Aorta (tissue), 5 donors: ENCODE results near the gene PKLR. TPM values are rescaled to one million over a fixed set of nuclear protein-coding genes. Genes with fewer than 3 reads are reported as not detected.
A peak's percentile ranks its signal among the peaks of the same experiment; 100 is the strongest.

ENCODE experiments used
- ATAC-seq: fragments of 200-7000 bp; cut with Tn5 transposase; one replicate; pipeline ENCODE4 v1.9.1; 2022; ENCODE audit warnings: moderate library complexity; ENCODE audit not compliant: low FRiP score
- DNase-seq, 2 donors: peaks; one replicate each; pipeline ENCODE4 v3.0.0-alpha.2; 2020
- H3K27ac ChIP-seq, 2 donors: one replicate each; pipeline ENCODE4 v1.5.1; 2013; ENCODE audit warnings: low read length in 2 of 2, mild to moderate bottlenecking in 2 of 2, moderate library complexity in 2 of 2, control low read depth in 1 of 2, inconsistent platforms in 1 of 2, low read depth in 1 of 2
- H3K27me3 ChIP-seq, 2 donors: one replicate each; pipeline ENCODE4 v1.6.1; 2013; ENCODE audit warnings: control low read depth in 1 of 2, low read length in 1 of 2, mild to moderate bottlenecking in 1 of 2, moderate library complexity in 1 of 2; ENCODE audit not compliant: insufficient read depth in 2 of 2, control insufficient read depth in 1 of 2
- H3K36me3 ChIP-seq, 2 donors: one replicate each; pipeline ENCODE4 v1.6.1; 2013; ENCODE audit warnings: control low read depth in 1 of 2, low read length in 1 of 2, mild to moderate bottlenecking in 1 of 2; ENCODE audit not compliant: insufficient read depth in 2 of 2, control insufficient read depth in 1 of 2
- H3K4me1 ChIP-seq, 2 donors: one replicate each; pipeline ENCODE4 v1.6.1; 2013; ENCODE audit warnings: low read length in 2 of 2, control low read depth in 1 of 2, mild to moderate bottlenecking in 1 of 2, moderate library complexity in 1 of 2; ENCODE audit not compliant: insufficient read depth in 2 of 2, control insufficient read depth in 1 of 2
- H3K4me3 ChIP-seq, 2 donors: one replicate each; pipeline ENCODE4 v1.5.1; 2013; ENCODE audit warnings: low read length in 2 of 2, control low read depth in 1 of 2, mild to moderate bottlenecking in 1 of 2
- H3K9me3 ChIP-seq: one replicate; pipeline ENCODE4 v1.6.1; 2013; ENCODE audit warnings: mild to moderate bottlenecking, low read length; ENCODE audit not compliant: control insufficient read depth
- WGBS, 2 donors: extraction: QIAGEN DNeasy Blood & Tissue Kit; methylation state at CpG; one replicate each; pipeline ENCODE4 v1.1.7; 2013; 5-methylcytosine and 5-hydroxymethylcytosine counted together
- intact Hi-C, 2 donors: fragments of 100-400 bp; cut with DNase I; formaldehyde crosslinking; loops; one replicate each; pipeline versions ENCODE4 v1.14.2 to v1.15.0; 2022
- microRNA-seq, 2 donors: library from miRNA; unstranded; fragments of <30 nt; microRNA quantifications; one replicate each; pipeline ENCODE4 v1.2.0, GENCODE V29; 2020
- polyA plus RNA-seq, 2 donors: library from polyadenylated mRNA; stranded (reverse); fragments of 200-250 nt; gene quantifications; one replicate each; pipeline ENCODE4 v1.2.3, GENCODE V29; 2013
- total RNA-seq, 2 donors: library from RNA; stranded (reverse); fragmentation: NEBNext Ultra II Directional; extraction: Animal tissue kit (Norgen Biotek cat#: 25700); gene quantifications; one replicate each; pipeline ENCODE4 v1.2.1, GENCODE V29; 2021
- donor health status: healthy with polysubstance abuse.
- donor health status: Bipolar disorder and iron deficiency.
- donor health status: DM: no; HTN: no; CAD: no.
- donor health status: DM: no; HTN: no; CAD: no.
- donor health status: DM: yes; HTN: yes; CAD: no.

PKLR gene
- total and polyA plus RNA-seq, 4 donors = 1.0 TPM; not detected in 3

DNA sequence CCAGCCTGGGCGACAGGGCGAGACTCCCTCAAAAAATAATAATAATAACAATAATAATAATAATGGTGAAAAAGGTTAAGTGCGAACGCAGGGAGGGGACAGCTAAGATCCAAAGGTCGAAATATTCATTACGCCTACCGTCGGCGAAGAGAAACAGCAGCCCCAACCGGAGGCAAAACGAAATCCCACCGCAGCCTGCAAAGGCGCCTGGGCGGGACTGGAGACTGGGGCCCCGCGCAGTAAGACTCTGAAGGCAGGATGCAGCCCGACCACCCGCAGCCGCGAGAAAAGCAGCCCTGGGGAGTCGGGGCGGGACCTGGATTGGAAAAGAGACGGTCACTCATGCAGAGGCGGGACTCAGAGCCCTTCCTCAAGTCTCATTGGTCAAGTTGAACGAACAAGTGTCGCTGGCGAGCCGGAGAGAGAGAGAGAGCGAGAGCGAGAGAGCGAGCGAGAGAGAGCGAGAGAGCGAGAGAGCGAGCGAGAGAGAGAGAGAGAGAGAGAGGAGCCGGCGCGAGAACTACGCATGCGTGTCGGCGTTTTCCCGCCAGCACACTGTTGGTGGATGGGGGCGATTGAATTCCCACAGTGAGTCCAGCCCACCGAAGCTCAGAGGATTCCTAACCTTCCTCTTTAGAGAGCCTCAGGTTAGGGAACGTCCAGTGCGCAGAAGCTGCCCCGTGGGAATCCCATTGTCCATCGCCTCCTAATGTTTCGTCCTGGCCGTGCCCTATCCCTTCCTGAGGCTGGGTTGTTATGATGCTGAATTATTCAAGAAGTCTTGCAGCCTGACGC is 56.7 kb downstream of the PKLR start:
- Histone ChIP-seq H3K27me3 (no peaks in the 10 kb centered on the region), H3K4me3 (peak overlapping the region; percentile 12 to 35), H3K9me3 (no peaks in the 10 kb centered on the region), H3K4me1 (no peaks in the 10 kb centered on the region), H3K27ac (peak overlapping the region; percentile 24 to 93), H3K36me3 (no peaks in the 10 kb centered on the region)
- DNase-seq (peak; percentile 97 to 99), ATAC-seq (peak; percentile 95)
- 0% methylated on average over 53 of the region's 53 CpGs for WGBS, 2 donors
- intact Hi-C loops = loop anchor here (5.0 kb wide), 1 partner anchor 37 kb away; the partner anchor contains the start of genes MTX1 (in 2 of the 2) and THBS3 (in 2 of the 2)

DNA sequence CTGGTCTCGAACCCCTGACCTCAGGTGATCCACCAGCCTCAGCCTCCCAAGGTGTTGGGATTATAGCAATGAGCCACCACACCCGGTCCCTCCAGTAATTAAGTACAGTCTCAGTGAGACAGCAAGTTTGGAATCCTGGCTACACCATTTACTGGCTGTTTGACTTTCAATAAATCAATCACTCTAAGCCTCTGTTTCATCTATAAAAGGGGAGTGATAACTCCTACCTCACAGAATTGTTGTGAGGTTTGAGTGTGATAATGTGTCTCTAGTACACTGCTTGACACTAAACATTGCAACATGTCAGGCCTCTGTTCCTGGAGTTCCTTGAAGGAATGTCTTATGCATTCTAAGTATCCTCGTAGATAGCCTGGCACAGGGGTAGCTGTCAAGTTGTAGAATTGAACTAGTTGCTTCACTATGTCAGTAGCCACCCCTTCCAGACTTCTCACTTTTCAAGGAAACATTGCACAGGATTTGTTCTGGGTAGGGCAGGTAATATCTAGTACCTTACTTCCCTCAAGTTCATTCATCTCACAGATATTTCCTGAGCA is 58.4 kb downstream of the PKLR start:
- intact Hi-C loops = loop anchor here (5.0 kb wide), 1 partner anchor 36 kb away; the partner anchor contains the start of genes MTX1 (in 2 of the 2) and THBS3 (in 2 of the 2)
- no peaks in the 10 kb centered on the region for H3K9me3 ChIP-seq
- no peaks in the 10 kb centered on the region for H3K27me3 ChIP-seq
- 69 to 75% methylated on average over 3 of the region's 3 CpGs for WGBS, 2 donors
- H3K4me3 ChIP-seq = no peak overlapping the region
- DNase-seq (no peak), ATAC-seq (no peak)
- H3K4me1 ChIP-seq = no peaks in the 10 kb centered on the region
- no peak overlapping the region for H3K27ac ChIP-seq
- H3K36me3 ChIP-seq = no peaks in the 10 kb centered on the region

DNA sequence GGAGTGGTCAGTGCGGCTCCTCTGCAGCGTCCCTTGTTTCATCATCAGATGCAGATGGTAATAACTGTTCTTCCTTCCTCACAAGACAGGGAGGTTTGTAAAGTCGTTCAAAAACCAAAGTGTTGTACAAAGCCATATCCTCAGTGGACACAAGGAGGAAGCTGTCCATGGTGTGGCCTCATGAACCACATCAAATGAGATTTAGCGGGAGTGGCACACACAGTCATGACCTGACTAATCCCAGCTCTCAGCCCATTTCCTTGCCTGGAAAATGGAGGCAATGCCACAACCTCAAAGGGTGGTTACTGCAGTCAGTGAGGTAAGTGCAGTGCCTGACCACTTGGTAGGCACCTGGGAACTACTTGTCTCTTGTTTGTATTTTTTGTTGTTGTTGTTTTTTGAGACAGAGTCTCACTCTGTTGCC is 59.4 kb downstream of the PKLR start:
- intact Hi-C loops = loop anchor here (5.0 kb wide), 1 partner anchor 35 kb away; the partner anchor contains the start of genes MTX1 (in 2 of the 2) and THBS3 (in 2 of the 2)
- WGBS, 2 donors = 76 to 81% methylated on average over 4 of the region's 4 CpGs

DNA sequence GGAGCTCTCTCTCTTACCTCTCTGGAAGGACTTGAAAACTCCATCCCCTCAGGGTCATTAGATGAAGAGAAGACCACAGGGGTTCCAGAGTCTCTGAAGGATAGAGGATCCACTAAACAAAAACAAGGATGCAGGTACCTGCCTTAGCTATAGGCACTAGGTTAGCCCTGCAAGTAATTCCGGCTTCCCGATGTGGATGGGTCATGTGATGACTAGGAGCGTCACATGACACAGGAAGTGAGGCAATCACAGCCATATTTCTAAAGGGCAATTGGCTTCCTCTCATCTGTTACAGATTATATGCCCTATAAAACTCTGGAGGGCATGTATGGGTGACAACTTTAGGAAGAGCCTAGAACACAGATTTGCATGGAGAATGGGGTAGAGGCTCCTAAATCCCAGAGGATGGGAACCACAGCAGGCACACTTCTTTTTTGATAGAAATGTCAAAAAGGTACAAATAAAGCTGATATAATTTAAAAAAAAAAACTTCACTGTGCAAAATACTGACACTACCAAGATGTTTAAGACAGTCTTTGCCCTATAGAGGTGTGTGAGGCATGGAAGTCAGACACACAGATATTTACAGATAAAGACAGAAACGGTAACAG is 60.1 kb downstream of the PKLR start:
- Histone ChIP-seq H3K4me1 (no peaks in the 10 kb centered on the region), H3K4me3 (no peak overlapping the region), H3K9me3 (no peaks in the 10 kb centered on the region), H3K27ac (no peak overlapping the region), H3K27me3 (no peaks in the 10 kb centered on the region), H3K36me3 (no peaks in the 10 kb centered on the region)
- DNase-seq (peak in 1 of 2 donors; percentile 75), ATAC-seq (peak; percentile 51)
- intact Hi-C loops = loop anchor here (5.0 kb wide), 1 partner anchor 34 kb away; the partner anchor contains the start of genes MTX1 (in 2 of the 2) and THBS3 (in 2 of the 2)
- WGBS, 2 donors = 17 to 19% methylated on average over 4 of the region's 4 CpGs

More for the DNA sequence above, 59.4 kb downstream of the PKLR start:
- Histone ChIP-seq H3K27me3 (no peaks in the 10 kb centered on the region), H3K36me3 (no peaks in the 10 kb centered on the region), H3K27ac (no peak overlapping the region), H3K4me1 (no peaks in the 10 kb centered on the region), H3K4me3 (no peak overlapping the region), H3K9me3 (no peaks in the 10 kb centered on the region)
- no peak for ATAC-seq
- no peak for DNase-seq

Small RNA genes within 50 kb of the gene (microRNA-seq; reads per million reads assigned to microRNA genes)
- gene MIR555 = 0 reads per million in 2 donors

Other genes with a start within 250 kb of the PKLR start
- 1 to 10 TPM; 3.0 to 5.7 TPM for gene EFNA4, start 237.7 kb downstream of the PKLR start, total RNA-seq
- gene EFNA4, start 237.7 kb downstream of the PKLR start, polyA plus RNA-seq = 1 to 10 TPM; 3.9 to 4.0 TPM
- gene EFNA3, start 222.6 kb downstream of the PKLR start, total RNA-seq = 1 to 10 TPM; 1.8 to 3.2 TPM
- gene EFNA3, start 222.6 kb downstream of the PKLR start, polyA plus RNA-seq = under 1 TPM in 1 of 2 donors, not detected in 1; 0.41 TPM
- gene EFNA1, start 173.6 kb downstream of the PKLR start, total RNA-seq = 10 to 100 TPM; 18.9 to 49.1 TPM
- 10 to 100 TPM in 1 of 2 donors, 1 to 10 TPM in 1; 7.1 to 12.1 TPM for gene EFNA1, start 173.6 kb downstream of the PKLR start, polyA plus RNA-seq
- 10 to 100 TPM; 19.8 to 26.8 TPM for gene SLC50A1, start 165.6 kb downstream of the PKLR start, total RNA-seq
- 10 to 100 TPM; 22.7 to 28.2 TPM for gene SLC50A1, start 165.6 kb downstream of the PKLR start, polyA plus RNA-seq
- gene DPM3, start 160.9 kb downstream of the PKLR start, total RNA-seq = 10 to 100 TPM; 42.4 to 52.4 TPM
- gene DPM3, start 160.9 kb downstream of the PKLR start, polyA plus RNA-seq = 100 to 1,000 TPM; 162 to 200 TPM
- gene KRTCAP2, start 128.1 kb downstream of the PKLR start, total RNA-seq = 100 to 1,000 TPM; 136 to 143 TPM
- 100 to 1,000 TPM; 179 to 255 TPM for gene KRTCAP2, start 128.1 kb downstream of the PKLR start, polyA plus RNA-seq
- gene TRIM46, start 127.6 kb downstream of the PKLR start, total RNA-seq = 1 to 10 TPM; 1.6 to 3.4 TPM
- gene TRIM46, start 127.6 kb downstream of the PKLR start, polyA plus RNA-seq = 1 to 10 TPM in 1 of 2 donors, under 1 TPM in 1; 0.50 to 2.1 TPM
- 10 to 100 TPM; 58.9 to 97.9 TPM for gene THBS3, start 93.5 kb downstream of the PKLR start, total RNA-seq
- gene THBS3, start 93.5 kb downstream of the PKLR start, polyA plus RNA-seq = 100 to 1,000 TPM in 1 of 2 donors, 10 to 100 TPM in 1; 21.7 to 195 TPM
- 10 to 100 TPM; 20.3 to 21.3 TPM for gene MTX1, start 92.7 kb downstream of the PKLR start, total RNA-seq
- gene MTX1, start 92.7 kb downstream of the PKLR start, polyA plus RNA-seq = 10 to 100 TPM; 26.2 to 52.9 TPM
- gene ENTREP3, start 46.0 kb downstream of the PKLR start, total RNA-seq = 10 to 100 TPM; 22.8 to 28.7 TPM
- gene ENTREP3, start 46.0 kb downstream of the PKLR start, polyA plus RNA-seq = 10 to 100 TPM in 1 of 2 donors, 1 to 10 TPM in 1; 6.0 to 25.4 TPM
- 10 to 100 TPM; 36.9 to 39.7 TPM for gene SCAMP3, start 39.1 kb downstream of the PKLR start, total RNA-seq
- gene SCAMP3, start 39.1 kb downstream of the PKLR start, polyA plus RNA-seq = 10 to 100 TPM; 11.9 to 46.8 TPM
- 10 to 100 TPM; 39.6 to 63.0 TPM for gene CLK2, start 27.9 kb downstream of the PKLR start, total RNA-seq
- gene CLK2, start 27.9 kb downstream of the PKLR start, polyA plus RNA-seq = 10 to 100 TPM in 1 of 2 donors, 1 to 10 TPM in 1; 9.3 to 88.6 TPM
- 1 to 10 TPM; 1.8 to 5.7 TPM for gene HCN3, start 24.0 kb downstream of the PKLR start, total RNA-seq
- gene HCN3, start 24.0 kb downstream of the PKLR start, polyA plus RNA-seq = 1 to 10 TPM in 1 of 2 donors, under 1 TPM in 1; 0.13 to 3.1 TPM
- gene FDPS, start 7.4 kb upstream of the PKLR start, total RNA-seq = 100 to 1,000 TPM in 1 of 2 donors, 10 to 100 TPM in 1; 88.6 to 104 TPM
- gene FDPS, start 7.4 kb upstream of the PKLR start, polyA plus RNA-seq = 100 to 1,000 TPM in 1 of 2 donors, 10 to 100 TPM in 1; 72.9 to 127 TPM
- 10 to 100 TPM; 41.2 to 50.8 TPM for gene RUSC1, start 19.5 kb upstream of the PKLR start, total RNA-seq
- gene RUSC1, start 19.5 kb upstream of the PKLR start, polyA plus RNA-seq = 100 to 1,000 TPM in 1 of 2 donors, 10 to 100 TPM in 1; 19.7 to 102 TPM